HG03139 (cell line): ENCODE measurements around the gene LAMA3.

Experiments used
- ATAC-seq: cut with Tn5 transposase; IDR thresholded peaks from one replicate; pipeline ENCODE4 v1.9.1; 2021; ENCODE audit not compliant: unreplicated experiment

The LAMA3 gene

GRCh38 chr18:23845988-23846630 lies 156.9 kb downstream of the LAMA3 start:
- ATAC-seq: no peak

GRCh38 chr18:23847321-23847986 lies 158.2 kb downstream of the LAMA3 start:
- no peak for ATAC-seq

- no peak for ATAC-seq
Measured at GRCh38 chr18:23849141-23849540, 159.9 kb downstream of the LAMA3 start.

GRCh38 chr18:23850215-23850614 lies 161.0 kb downstream of the LAMA3 start:
- ATAC-seq: no peak

- ATAC-seq: no peak
Measured at GRCh38 chr18:23851470-23852002, 162.3 kb downstream of the LAMA3 start.

- ATAC-seq: no peak
Measured at GRCh38 chr18:23852236-23853045, 163.2 kb downstream of the LAMA3 start.

GRCh38 chr18:23853448-23854195 lies 164.4 kb downstream of the LAMA3 start:
- ATAC-seq: no peak

- no peak for ATAC-seq
Measured at GRCh38 chr18:23855721-23856120, 166.5 kb downstream of the LAMA3 start.

GRCh38 chr18:23856466-23857163 lies 167.4 kb downstream of the LAMA3 start:
- no peak for ATAC-seq

GRCh38 chr18:23857164-23857552 lies 167.9 kb downstream of the LAMA3 start:
- ATAC-seq: no peak

- no peak for ATAC-seq
Measured at GRCh38 chr18:23857756-23858155, 168.5 kb downstream of the LAMA3 start.

- ATAC-seq: no peak
Measured at GRCh38 chr18:23859466-23860336, 170.4 kb downstream of the LAMA3 start.

GRCh38 chr18:23861326-23861725 lies 172.1 kb downstream of the LAMA3 start:
- ATAC-seq: no peak

- ATAC-seq: no peak
Measured at GRCh38 chr18:23861805-23862470, 172.7 kb downstream of the LAMA3 start.

- no peak for ATAC-seq
Measured at GRCh38 chr18:23864624-23865023, 175.4 kb downstream of the LAMA3 start.

- ATAC-seq: no peak
Measured at GRCh38 chr18:23867006-23867405, 177.8 kb downstream of the LAMA3 start.

- no peak for ATAC-seq
Measured at GRCh38 chr18:23868136-23868785, 179.0 kb downstream of the LAMA3 start.

GRCh38 chr18:23870676-23871380 lies 181.6 kb downstream of the LAMA3 start:
- ATAC-seq: no peak
